Neutrophil (primary cell): ENCODE data around the gene ZNF598.

ENCODE experiments used
- H3K27ac ChIP-seq: fragments of 200-600 bp; sonication (generic); 2 replicates; pipeline ENCODE4 v1.5.1; 2016; ENCODE audit warnings: mild to moderate bottlenecking, moderate library complexity
- H3K27me3 ChIP-seq: fragments of 200-600 bp; sonication (generic); 2 replicates; pipeline ENCODE4 v1.6.0; 2016; ENCODE audit warnings: mild to moderate bottlenecking
- H3K36me3 ChIP-seq: fragments of 200-600 bp; sonication (generic); 2 replicates; pipeline ENCODE4 v1.5.1; 2017
- H3K4me1 ChIP-seq, 2 experiments: fragments of 200-600 bp in 1 of 2; sonication (generic) in 1 of 2; 1 replicate in 1 of 2; 2 replicates in 1 of 2; pipeline versions ENCODE4 v1.5.1 to v1.6.1; 2013 to 2016; ENCODE audit warnings: low read depth in 1 of 2, low read length in 1 of 2, mild to moderate bottlenecking in 1 of 2, moderate library complexity in 1 of 2; ENCODE audit not compliant: control insufficient read depth in 1 of 2, insufficient read depth in 1 of 2
- H3K4me3 ChIP-seq, 2 experiments: fragments of 200-600 bp in 1 of 2; sonication (generic) in 1 of 2; 1 replicate in 1 of 2; 2 replicates in 1 of 2; pipeline ENCODE4 v1.5.1; 2013 to 2016; ENCODE audit warnings: low read depth in 1 of 2, low read length in 1 of 2, mild to moderate bottlenecking in 1 of 2, moderate library complexity in 1 of 2
- H3K9me3 ChIP-seq: fragments of 200-600 bp; sonication (generic); 2 replicates; pipeline ENCODE4 v1.5.1; 2016
- TF ChIP-seq, protein P1 (sequence below): fragments of 200-600 bp; sonication (generic); IDR thresholded peaks from 2 replicates; pipeline ENCODE4 v1.5.1; 2016; ENCODE audit warnings: antibody characterized with exemption

ZNF598 gene

DNA sequence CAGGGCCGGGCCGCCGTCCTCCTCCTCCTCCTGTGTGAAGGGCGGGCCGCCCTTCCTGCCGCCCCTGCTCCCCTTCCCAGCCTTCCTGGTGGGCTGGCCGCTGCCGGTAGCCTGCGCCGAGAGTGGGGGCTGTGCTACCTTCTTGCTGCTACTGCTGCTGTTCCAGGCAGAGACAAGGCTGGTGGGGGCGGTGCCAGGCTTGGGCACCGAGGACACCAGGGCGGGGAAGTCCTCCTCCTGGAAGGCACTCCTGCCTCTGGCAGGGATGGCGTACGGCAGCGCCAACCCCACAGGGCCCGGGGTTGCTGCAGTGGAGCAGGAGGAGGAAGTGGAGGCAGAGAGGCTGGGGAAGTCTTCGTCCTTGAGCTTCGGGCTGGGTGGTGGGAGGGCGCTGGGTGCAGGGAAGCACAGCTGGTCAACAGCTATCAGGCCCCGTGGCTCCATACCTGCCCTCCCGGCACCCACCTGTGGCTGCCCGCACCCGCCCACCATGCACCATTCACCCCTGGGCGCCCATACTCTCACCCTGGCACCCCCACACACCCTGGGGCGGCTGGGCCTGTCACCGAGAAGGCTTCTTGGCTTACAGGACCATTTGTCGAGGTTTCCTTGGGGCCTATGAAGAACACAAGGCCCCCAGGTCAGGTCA, 9.6 kb downstream of the ZNF598 start:
- Histone ChIP-seq H3K36me3 (peaks cover 67% of the 10 kb centered on the region), H3K4me3 (no peak overlapping the region), H3K27ac (no peak overlapping the region), H3K9me3 (no peaks in the 10 kb centered on the region), H3K27me3 (no peaks in the 10 kb centered on the region), H3K4me1 (peaks cover 6 to 11% of the 10 kb centered on the region in 2 experiments)
- TF ChIP-seq, protein P1, sequence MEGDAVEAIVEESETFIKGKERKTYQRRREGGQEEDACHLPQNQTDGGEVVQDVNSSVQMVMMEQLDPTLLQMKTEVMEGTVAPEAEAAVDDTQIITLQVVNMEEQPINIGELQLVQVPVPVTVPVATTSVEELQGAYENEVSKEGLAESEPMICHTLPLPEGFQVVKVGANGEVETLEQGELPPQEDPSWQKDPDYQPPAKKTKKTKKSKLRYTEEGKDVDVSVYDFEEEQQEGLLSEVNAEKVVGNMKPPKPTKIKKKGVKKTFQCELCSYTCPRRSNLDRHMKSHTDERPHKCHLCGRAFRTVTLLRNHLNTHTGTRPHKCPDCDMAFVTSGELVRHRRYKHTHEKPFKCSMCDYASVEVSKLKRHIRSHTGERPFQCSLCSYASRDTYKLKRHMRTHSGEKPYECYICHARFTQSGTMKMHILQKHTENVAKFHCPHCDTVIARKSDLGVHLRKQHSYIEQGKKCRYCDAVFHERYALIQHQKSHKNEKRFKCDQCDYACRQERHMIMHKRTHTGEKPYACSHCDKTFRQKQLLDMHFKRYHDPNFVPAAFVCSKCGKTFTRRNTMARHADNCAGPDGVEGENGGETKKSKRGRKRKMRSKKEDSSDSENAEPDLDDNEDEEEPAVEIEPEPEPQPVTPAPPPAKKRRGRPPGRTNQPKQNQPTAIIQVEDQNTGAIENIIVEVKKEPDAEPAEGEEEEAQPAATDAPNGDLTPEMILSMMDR = no peak

GRCh38 chr16:1998852-1999801, 10.5 kb downstream of the ZNF598 start:
- no peak overlapping the region for H3K27ac ChIP-seq
- TF ChIP-seq, protein P1 = no peak
- H3K4me1 ChIP-seq = peaks cover 3 to 8% of the 10 kb centered on the region in 2 experiments
- H3K4me3 ChIP-seq = no peak overlapping the region
- no peaks in the 10 kb centered on the region for H3K27me3 ChIP-seq
- H3K9me3 ChIP-seq = no peaks in the 10 kb centered on the region
- H3K36me3 ChIP-seq = peaks cover 67% of the 10 kb centered on the region

DNA sequence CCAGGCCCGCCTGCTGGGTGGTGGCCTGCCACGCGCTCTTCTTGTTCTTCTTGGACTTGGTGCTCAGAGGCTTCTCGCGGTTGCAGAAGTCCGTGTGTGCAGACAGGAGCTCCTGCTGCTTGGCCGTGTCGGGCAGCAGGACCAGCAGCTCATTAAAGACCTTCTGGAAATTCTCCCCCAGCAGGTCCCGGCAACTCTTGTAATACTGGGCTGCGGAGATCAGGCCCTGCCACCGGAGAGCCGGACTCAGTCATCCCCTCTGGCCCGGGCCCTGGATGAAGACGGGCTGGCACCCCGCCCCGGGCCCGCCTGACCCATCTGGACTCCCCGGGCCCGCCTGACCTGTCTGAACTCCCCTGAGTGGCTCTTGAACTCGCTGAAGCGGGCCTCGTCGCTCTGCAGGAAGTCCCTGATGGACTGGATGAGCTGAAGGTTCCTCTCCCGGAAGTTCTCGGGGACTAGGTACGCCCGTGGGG, 11.2 kb downstream of the ZNF598 start:
- no peaks in the 10 kb centered on the region for H3K9me3 ChIP-seq
- H3K27me3 ChIP-seq = peaks cover 5% of the 10 kb centered on the region
- H3K36me3 ChIP-seq = peaks cover 67% of the 10 kb centered on the region
- no peak overlapping the region for H3K4me3 ChIP-seq
- TF ChIP-seq, protein P1 = no peak
- peaks cover 0 to under 1% of the 10 kb centered on the region in 2 experiments for H3K4me1 ChIP-seq
- no peak overlapping the region for H3K27ac ChIP-seq

DNA sequence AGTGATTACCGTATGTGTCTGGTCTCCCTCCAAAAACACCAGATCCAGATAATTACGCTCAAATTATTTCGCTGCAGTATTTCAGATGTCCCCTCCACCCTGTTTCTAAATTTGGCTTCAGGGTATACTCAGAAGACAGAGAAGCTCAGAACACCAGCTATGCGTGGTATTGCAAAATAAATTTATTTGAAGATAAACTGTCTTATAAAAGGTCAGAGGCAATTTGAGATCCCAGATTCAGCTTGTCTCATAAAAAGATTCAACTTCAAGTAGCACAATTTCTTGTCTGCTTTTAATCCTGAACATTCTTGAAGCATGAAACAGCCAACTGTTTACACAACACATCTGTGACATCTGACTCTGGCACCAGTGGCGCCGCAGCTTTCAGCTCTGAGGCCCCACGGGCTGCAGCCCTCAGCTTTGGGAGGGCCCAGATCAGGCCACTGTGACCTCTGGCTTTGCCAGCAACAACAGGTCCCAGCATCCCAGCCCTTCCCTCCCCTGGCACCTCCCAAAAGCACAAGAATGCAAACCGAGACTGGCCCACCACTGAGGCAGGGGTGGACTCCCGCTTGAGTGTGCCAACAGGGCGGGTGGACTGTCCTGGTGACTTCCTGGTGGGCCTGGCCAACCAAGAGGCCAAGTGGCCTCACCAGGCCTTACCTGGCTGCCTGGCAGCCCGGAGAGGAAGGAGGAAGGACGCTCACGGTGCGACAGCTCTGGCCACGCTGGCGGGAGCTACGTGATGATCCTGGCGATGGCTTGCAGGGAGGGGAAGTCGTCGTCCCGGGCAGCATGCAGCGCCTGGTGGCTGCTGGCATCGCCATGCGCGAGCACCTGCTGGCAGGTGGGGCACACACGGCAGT, 11.9 kb downstream of the ZNF598 start:
- H3K36me3 ChIP-seq = peaks cover 60% of the 10 kb centered on the region

More for the DNA sequence above, 11.9 kb downstream of the ZNF598 start:
- Histone ChIP-seq H3K9me3 (peaks cover under 1% of the 10 kb centered on the region), H3K4me3 (no peak overlapping the region), H3K4me1 (no peaks in the 10 kb centered on the region), H3K27ac (no peak overlapping the region), H3K27me3 (peaks cover 12% of the 10 kb centered on the region)
- TF ChIP-seq, protein P1 = no peak
